Measurements from ENCODE around the gene RNF20. TPM values are rescaled to one million over a fixed set of nuclear protein-coding genes. Genes with fewer than 3 reads are reported as not detected.

Gene RNF20
- polyA plus RNA-seq (2012; rRNA removed), result 16.0 and 21.6 TPM in 2 replicates
- polyA plus RNA-seq (2012; cell fraction: cytosol; rRNA removed), result 21.7 and 24.1 TPM in 2 replicates
- polyA plus RNA-seq (2012; cell fraction: nucleus; rRNA removed), result 10.3 and 20.5 TPM in 2 replicates

- 2% methylated on average over 40 of the region's 45 CpGs for WGBS (ENCODE audit: low lambda C conversion rate)
- CTCF ChIA-PET, result interaction anchor here (0.9 to 17.0 kb wide), 12 partner anchors 8 to 210 kb away, joined by 3 to 363 read pairs (median 3); partner anchors contain the start of gene ZNF189
- H3K27me3 ChIP-seq (ENCODE audit: insufficient read depth), result no peaks in the 10 kb centered on the region
- peaks cover 47% of the 10 kb centered on the region for H3K79me2 ChIP-seq (ENCODE audit: insufficient read depth)
- H3K9me3 ChIP-seq, result no peaks in the 10 kb centered on the region
- H3K4me2 ChIP-seq, result peak within 1 kb of the TSS; percentile 84
- peak within 1 kb of the TSS; percentile 90 to 98 for H3K4me3 ChIP-seq (ENCODE audit: low read depth in 2 of 2, low read length in 1 of 2)
- H3K9me2 ChIP-seq, result no peaks in the 10 kb centered on the region
- peaks cover 13% of the 10 kb centered on the region for H4K20me1 ChIP-seq (ENCODE audit: insufficient read depth)
- H3F3A ChIP-seq (replicated peaks; ENCODE audit: insufficient read depth), result no peaks in the 10 kb centered on the region
- POLR2A ChIA-PET, result interaction anchor here (0.6 to 1.6 kb wide), 6 partner anchors 10 to 84 kb away, joined by 3 to 10 read pairs (median 6); a partner anchor contains a TSS
- peak; percentile 89 for DNase-seq
- H3K36me3 ChIP-seq (replicated peaks in 1 of 2; ENCODE audit: control insufficient read depth in 1 of 2, insufficient read depth in 2 of 2, low read length in 1 of 2), result peaks cover 24 to 34% of the 10 kb centered on the region in 2 experiments
- peak within 1 kb of the TSS; percentile 74 to 88 for H3K27ac ChIP-seq (ENCODE audit: low read depth in 2 of 2, low read length in 1 of 2)
- peak within 1 kb of the TSS; percentile 89 for H2AFZ ChIP-seq (ENCODE audit: low read depth)
- H3K9ac ChIP-seq, result peak within 1 kb of the TSS; percentile 86
- peaks cover 0 to 12% of the 10 kb centered on the region in 2 experiments; a peak in 3 of 4 replicates for H3K4me1 ChIP-seq (ENCODE audit: control insufficient read depth in 1 of 2, insufficient read depth in 2 of 2, low read depth in 1 of 2, low read length in 1 of 2)
- no peak for TF ChIP-seq MEF2A (IDR thresholded peaks at IDR 0.05; ENCODE audit: borderline replicate concordance, low read depth)
- TF ChIP-seq USF2 (IDR thresholded peaks at IDR 0.05; ENCODE audit: borderline replicate concordance, low read depth, low read length), result no peak
- no peak for TF ChIP-seq FOXM1 (IDR thresholded peaks at IDR 0.05; ENCODE audit: low read depth)
- no peak for TF ChIP-seq RCOR1 (IDR thresholded peaks at IDR 0.05; ENCODE audit: low read length)
- no peak for TF ChIP-seq FOSL2 (IDR thresholded peaks at IDR 0.05; ENCODE audit: borderline replicate concordance, low read depth)
- no peak for TF ChIP-seq REST (IDR thresholded peaks at IDR 0.05; ENCODE audit: low read depth, low read length)
- no peak for TF ChIP-seq FOXJ3 (CRISPR knock-in tag; IDR thresholded peaks at IDR 0.05)
- TF ChIP-seq EZH2phosphoT487 (IDR thresholded peaks at IDR 0.05; ENCODE audit: borderline replicate concordance, low read depth), result no peak
- TF ChIP-seq PBX3 (IDR thresholded peaks at IDR 0.05), result peak; percentile 99
- TF ChIP-seq MXI1 (IDR thresholded peaks at IDR 0.05; ENCODE audit: low read depth, low read length), result peak; percentile 68; the same call in 1 of the 2 replicates
- TF ChIP-seq NRF1 (IDR thresholded peaks at IDR 0.05; ENCODE audit: low read depth, low read length), result peak; percentile 49
- peak; percentile 98 for TF ChIP-seq GABPA (IDR thresholded peaks at IDR 0.05; ENCODE audit: low read depth)
- TF ChIP-seq TEAD4 (IDR thresholded peaks at IDR 0.05; ENCODE audit: borderline replicate concordance, insufficient read depth), result no peak
- TF ChIP-seq SMC3 (IDR thresholded peaks at IDR 0.05; ENCODE audit: low read depth, low read length), result no peak
- TF ChIP-seq NFIC (IDR thresholded peaks at IDR 0.05; ENCODE audit: borderline replicate concordance), result no peak
- no peak for TF ChIP-seq ZBTB33 (IDR thresholded peaks at IDR 0.05; ENCODE audit: borderline replicate concordance, low read depth)
- TF ChIP-seq SIN3A (IDR thresholded peaks at IDR 0.05; ENCODE audit: borderline replicate concordance, low read depth, low read length), result peak; percentile 55; the same call in 1 of the 2 replicates
- no peak for TF ChIP-seq JUND (IDR thresholded peaks at IDR 0.05)
- TF ChIP-seq EP300 (IDR thresholded peaks at IDR 0.05; ENCODE audit: borderline replicate concordance in 1 of 2, low read depth in 1 of 2, low read length in 1 of 2), result no peak
- peak; percentile 97 for TF ChIP-seq ELF1 (IDR thresholded peaks at IDR 0.05)
- 0 out of 2 replicates have a peak, but pooled peaks have one; percentile 17 for TF ChIP-seq USF1 (IDR thresholded peaks at IDR 0.05; ENCODE audit: borderline replicate concordance, low read depth)
- no peak for TF ChIP-seq RXRA (IDR thresholded peaks at IDR 0.05; ENCODE audit: borderline replicate concordance, low read depth)
- TF ChIP-seq RAD21 (IDR thresholded peaks at IDR 0.05; ENCODE audit: low read length), result no peak
- no peak; the same call in 1 of the 2 replicates for TF ChIP-seq TCF12 (IDR thresholded peaks at IDR 0.05)
Observed at GRCh38 chr9:101533334-101534204, at the start of gene RNF20. Gene RNF20 (plus strand): TSS chr9:101533853. CDS start chr9:101535424, 1,571 bp downstream.

Measured in SK-N-SH (cell line).